ENCODE results near the gene FCN1.

Gene FCN1

DNA sequence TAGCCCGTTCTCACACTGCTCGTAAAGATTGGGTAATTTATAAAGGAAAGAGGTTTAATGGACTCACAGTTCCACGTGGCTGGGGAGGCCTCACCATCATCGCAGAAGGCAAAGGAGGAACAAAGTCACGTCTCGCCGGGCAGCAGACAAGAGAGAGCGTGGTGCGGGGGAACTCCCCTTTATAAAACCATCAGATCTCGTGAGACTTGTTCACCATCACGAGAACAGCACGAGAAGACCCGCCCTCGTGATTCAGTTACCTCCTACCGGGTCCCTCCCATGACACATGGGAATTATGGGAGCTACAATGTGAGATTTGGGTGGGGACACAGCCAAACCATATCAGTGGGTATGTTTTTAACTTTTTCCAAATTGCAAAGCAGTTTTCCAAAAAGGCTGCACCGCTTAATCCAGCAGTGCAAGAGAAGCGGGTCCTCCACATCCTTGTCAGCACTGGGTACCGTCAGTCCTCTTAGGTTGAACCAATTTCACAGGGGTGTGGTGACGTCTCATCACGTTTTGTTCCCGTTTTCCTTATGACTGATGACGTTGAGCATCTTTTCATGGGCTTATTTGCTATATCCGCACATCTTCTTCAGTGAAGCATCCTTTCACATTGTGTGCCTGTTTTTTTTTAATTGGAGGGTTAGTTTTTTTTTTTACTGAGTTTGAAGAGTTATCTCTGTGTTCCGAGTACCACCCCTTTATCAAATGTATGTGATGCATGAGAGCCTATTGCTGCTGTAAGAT lies 45.1 kb downstream of the FCN1 start:
- Histone ChIP-seq H2AFZ (no peak overlapping the region), H3K9ac (no peak overlapping the region), H3K79me2 (no peaks in the 10 kb centered on the region), H3K4me2 (ENCODE audit: low read length) (no peak overlapping the region), H3K27ac (no peak overlapping the region), H3K4me1 (no peaks in the 10 kb centered on the region), H3K27me3 (ENCODE audit: control insufficient read depth, insufficient read depth, low read length) (no peaks in the 10 kb centered on the region), H3K36me3 (ENCODE audit: control insufficient read depth, insufficient read depth, low read length) (no peaks in the 10 kb centered on the region), H3K9me3 (ENCODE audit: control insufficient read depth, low read length) (no peaks in the 10 kb centered on the region), H3K4me3 (ENCODE audit: low read depth, low read length) (no peak overlapping the region)
- TF ChIP-seq, protein P1, sequence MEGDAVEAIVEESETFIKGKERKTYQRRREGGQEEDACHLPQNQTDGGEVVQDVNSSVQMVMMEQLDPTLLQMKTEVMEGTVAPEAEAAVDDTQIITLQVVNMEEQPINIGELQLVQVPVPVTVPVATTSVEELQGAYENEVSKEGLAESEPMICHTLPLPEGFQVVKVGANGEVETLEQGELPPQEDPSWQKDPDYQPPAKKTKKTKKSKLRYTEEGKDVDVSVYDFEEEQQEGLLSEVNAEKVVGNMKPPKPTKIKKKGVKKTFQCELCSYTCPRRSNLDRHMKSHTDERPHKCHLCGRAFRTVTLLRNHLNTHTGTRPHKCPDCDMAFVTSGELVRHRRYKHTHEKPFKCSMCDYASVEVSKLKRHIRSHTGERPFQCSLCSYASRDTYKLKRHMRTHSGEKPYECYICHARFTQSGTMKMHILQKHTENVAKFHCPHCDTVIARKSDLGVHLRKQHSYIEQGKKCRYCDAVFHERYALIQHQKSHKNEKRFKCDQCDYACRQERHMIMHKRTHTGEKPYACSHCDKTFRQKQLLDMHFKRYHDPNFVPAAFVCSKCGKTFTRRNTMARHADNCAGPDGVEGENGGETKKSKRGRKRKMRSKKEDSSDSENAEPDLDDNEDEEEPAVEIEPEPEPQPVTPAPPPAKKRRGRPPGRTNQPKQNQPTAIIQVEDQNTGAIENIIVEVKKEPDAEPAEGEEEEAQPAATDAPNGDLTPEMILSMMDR (IDR thresholded peaks at IDR 0.05), result no peak

DNA sequence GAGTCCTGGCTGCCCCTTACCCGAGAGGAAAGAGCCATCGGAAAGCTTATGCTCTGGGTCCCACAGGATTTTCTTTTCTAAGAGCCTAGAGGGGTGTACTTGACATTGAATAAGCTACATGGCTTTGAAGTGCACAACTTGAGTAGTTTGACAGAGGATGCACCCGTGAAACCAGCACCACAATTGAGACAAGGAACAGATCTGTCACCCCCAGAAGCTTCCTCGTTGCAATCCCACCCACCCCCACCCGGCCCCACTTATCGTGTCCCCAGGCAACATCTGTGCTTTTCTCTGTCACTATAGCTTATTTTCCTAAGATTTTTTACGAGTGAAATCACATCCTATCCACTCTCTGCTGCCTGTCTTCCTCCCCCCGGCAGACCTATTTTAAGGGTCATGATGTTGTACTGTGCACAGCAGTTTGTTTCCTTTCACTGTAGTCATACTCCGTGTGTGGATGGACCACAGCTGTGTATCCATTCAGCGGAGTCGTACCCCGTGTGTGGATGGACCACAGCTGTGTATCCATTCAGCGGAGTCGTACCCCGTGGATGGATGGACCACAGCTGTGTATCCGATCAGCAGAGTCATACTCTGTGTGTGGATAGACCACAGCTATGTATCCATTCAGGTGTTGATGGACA lies 45.9 kb downstream of the FCN1 start:
- Histone ChIP-seq H2AFZ (no peak overlapping the region), H3K4me1 (no peaks in the 10 kb centered on the region), H3K36me3 (ENCODE audit: control insufficient read depth, insufficient read depth, low read length) (no peaks in the 10 kb centered on the region), H3K79me2 (no peaks in the 10 kb centered on the region), H3K27ac (no peak overlapping the region), H3K9ac (no peak overlapping the region), H3K4me2 (ENCODE audit: low read length) (no peak overlapping the region), H3K9me3 (ENCODE audit: control insufficient read depth, low read length) (no peaks in the 10 kb centered on the region), H3K4me3 (ENCODE audit: low read depth, low read length) (no peak overlapping the region), H3K27me3 (ENCODE audit: control insufficient read depth, insufficient read depth, low read length) (no peaks in the 10 kb centered on the region)
- TF ChIP-seq, protein P1 (IDR thresholded peaks at IDR 0.05), result no peak

DNA sequence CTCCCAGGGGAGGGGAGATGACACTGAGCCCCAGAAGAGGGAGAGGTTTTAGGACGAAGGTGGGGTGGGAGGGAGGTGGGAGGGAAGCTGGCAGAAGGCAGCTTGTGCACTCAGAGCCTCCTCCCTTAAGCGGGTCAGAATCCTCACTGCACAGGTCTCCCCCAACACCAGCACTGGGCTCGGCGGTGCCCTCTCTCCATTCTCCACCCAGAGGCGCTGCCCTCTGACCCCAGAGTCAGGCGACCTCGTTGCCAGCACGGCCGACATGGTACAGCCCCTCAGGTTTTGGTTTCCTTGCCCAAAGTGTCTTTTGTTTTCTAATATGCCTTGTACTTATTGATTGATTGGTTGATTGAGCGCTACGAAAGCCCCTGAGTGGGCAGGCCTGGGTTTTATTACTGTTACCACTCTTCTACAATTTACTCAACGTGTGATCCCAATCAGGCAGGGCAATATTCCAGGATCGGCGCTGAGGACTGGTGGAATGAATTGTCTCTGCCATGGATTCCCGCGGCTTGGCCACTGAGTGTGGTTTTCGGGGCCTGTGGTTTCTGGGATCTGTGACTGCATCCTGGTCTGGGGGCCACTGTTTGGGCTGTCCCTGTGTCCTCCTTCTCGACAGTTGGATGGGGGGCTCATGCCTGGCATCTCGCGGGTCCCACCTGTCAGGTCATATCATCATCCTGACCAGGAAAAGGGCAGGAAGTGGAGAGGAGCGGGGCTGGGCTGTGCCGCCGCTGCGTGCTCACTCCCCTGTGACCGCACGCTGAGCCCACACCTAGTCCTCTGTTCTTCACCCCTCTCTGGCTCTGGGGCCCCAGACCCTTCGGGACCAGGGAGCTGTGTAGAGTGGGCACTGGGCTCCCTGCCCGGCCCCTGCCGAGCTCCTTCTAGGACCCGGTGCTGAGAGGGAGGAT lies 46.7 kb downstream of the FCN1 start:
- H3K27me3 ChIP-seq (ENCODE audit: control insufficient read depth, insufficient read depth, low read length), result no peaks in the 10 kb centered on the region
- no peaks in the 10 kb centered on the region for H3K9me3 ChIP-seq (ENCODE audit: control insufficient read depth, low read length)
- no peaks in the 10 kb centered on the region for H3K36me3 ChIP-seq (ENCODE audit: control insufficient read depth, insufficient read depth, low read length)
- no peaks in the 10 kb centered on the region for H3K79me2 ChIP-seq
- no peak overlapping the region for H2AFZ ChIP-seq
- no peak overlapping the region for H3K4me3 ChIP-seq (ENCODE audit: low read depth, low read length)
- H3K27ac ChIP-seq, result no peak overlapping the region
- no peak overlapping the region for H3K4me2 ChIP-seq (ENCODE audit: low read length)
- H3K9ac ChIP-seq, result no peak overlapping the region
- TF ChIP-seq, protein P1 (IDR thresholded peaks at IDR 0.05), result no peak
- H3K4me1 ChIP-seq, result no peaks in the 10 kb centered on the region

DNA sequence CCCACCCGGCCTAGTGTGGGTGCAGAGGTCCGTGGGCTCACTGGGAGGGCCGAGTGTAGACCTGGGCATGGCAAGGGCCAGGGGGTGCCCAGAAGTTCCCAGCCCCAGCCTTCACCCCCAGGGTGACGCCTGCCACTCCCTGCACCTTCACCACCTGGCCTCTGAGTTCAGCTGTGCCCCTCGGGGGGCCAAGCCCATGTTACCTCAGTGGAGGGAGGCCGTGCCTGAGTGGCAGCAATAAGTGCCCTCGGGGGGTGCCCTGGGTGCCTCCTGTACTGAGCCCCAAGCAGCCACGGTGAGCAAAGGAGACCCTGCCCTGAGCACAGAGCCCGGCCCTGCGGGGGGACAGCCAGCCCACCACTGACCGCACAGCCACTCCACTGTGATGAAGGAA lies 47.4 kb downstream of the FCN1 start:
- Histone ChIP-seq H3K9ac (no peak overlapping the region), H3K27ac (no peak overlapping the region), H3K79me2 (no peaks in the 10 kb centered on the region), H3K27me3 (ENCODE audit: control insufficient read depth, insufficient read depth, low read length) (no peaks in the 10 kb centered on the region), H2AFZ (no peak overlapping the region), H3K4me3 (ENCODE audit: low read depth, low read length) (no peak overlapping the region), H3K9me3 (ENCODE audit: control insufficient read depth, low read length) (no peaks in the 10 kb centered on the region), H3K4me1 (no peaks in the 10 kb centered on the region), H3K4me2 (ENCODE audit: low read length) (no peak overlapping the region), H3K36me3 (ENCODE audit: control insufficient read depth, insufficient read depth, low read length) (no peaks in the 10 kb centered on the region)
- TF ChIP-seq, protein P1 (IDR thresholded peaks at IDR 0.05), result no peak
